ENCODE measurements around the gene BZW1.

BZW1 gene

DNA sequence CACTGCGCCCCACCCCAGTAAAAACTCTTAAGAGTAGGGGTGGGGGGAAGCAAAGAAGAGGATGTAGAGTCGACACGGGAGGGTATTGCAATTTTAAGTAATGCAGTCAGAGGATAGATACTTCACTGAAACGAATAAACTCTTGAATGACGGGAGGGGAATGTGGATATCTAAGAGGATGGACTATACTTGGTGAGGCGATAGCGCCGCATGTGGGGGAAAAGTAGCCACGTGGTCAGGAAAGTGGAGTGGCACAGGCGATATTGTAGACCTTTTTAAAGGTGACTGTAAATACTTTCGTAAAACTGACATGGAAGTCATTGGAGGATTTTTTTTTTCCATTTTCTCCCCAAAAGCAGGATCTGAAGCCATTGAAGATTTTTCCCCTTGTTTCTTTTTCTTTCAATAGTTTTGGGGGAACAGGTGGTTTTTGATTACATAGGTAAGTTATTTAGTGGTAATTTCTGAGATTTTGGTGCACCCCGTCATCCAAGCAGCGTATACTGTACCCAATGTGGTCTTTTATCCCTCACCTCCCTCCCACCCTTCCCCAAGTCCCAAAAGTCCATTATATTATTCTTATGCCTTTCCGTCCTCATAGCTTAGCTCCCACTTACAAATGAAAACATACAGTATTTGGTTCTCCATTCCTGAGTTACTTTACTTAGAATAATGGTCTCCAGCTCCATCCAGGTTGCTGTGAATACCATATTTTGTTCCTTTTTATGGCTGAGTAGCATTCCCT, 39.0 kb downstream of the BZW1 start:
- H2AFZ ChIP-seq (ENCODE audit: low read length) = no peak overlapping the region
- no peak overlapping the region for H4K91ac ChIP-seq (ENCODE audit: low read depth, low read length, poor library complexity)
- no peak overlapping the region for H3K4me2 ChIP-seq (ENCODE audit: insufficient read depth, low read length, poor library complexity, severe bottlenecking)
- DNase-seq (ENCODE audit: low spot score) = no peak
- H2BK12ac ChIP-seq (ENCODE audit: low read length) = no peak overlapping the region
- H3K79me1 ChIP-seq (ENCODE audit: low read depth, low read length) = peaks cover 1% of the 10 kb centered on the region
- H3K4me3 ChIP-seq (ENCODE audit: low read length in 2 of 2) = no peak overlapping the region
- H3K9me3 ChIP-seq (replicated peaks in 1 of 2; ENCODE audit: control insufficient read depth in 2 of 2, insufficient read depth in 1 of 2, low read depth in 1 of 2, low read length in 2 of 2) = no peaks in the 10 kb centered on the region
- H3K14ac ChIP-seq (ENCODE audit: low read length) = no peak overlapping the region
- no peak overlapping the region for H3K23ac ChIP-seq (ENCODE audit: low read depth, low read length, poor library complexity)
- H2AK5ac ChIP-seq (ENCODE audit: low read depth, low read length) = no peak overlapping the region
- H3K18ac ChIP-seq (ENCODE audit: low read length) = no peak overlapping the region
- no peak overlapping the region for H2BK15ac ChIP-seq (ENCODE audit: low read length)
- WGBS, 2 donors (ENCODE audit: extremely low coverage in 2 of 2, insufficient read length in 2 of 2, insufficient replicate concordance in 1 of 2) = no CpG with 5 or more reads among the region's 14 CpGs
- H3K4ac ChIP-seq (ENCODE audit: low read length) = no peak overlapping the region
- no peaks in the 10 kb centered on the region for H3K4me1 ChIP-seq (ENCODE audit: control insufficient read depth in 2 of 2, insufficient read depth in 1 of 2, low read depth in 1 of 2, low read length in 2 of 2)
- H3K27me3 ChIP-seq (ENCODE audit: control insufficient read depth in 3 of 3, insufficient read depth in 3 of 3, low read depth in 1 of 3, low read length in 3 of 3) = no peaks in the 10 kb centered on the region
- peaks cover 17 to 53% of the 10 kb centered on the region in 2 donors for H3K36me3 ChIP-seq (replicated peaks in 1 of 2; ENCODE audit: control insufficient read depth in 2 of 2, insufficient read depth in 2 of 2, low read length in 2 of 2)
- H3K9ac ChIP-seq (ENCODE audit: low read depth, low read length, poor library complexity) = no peak overlapping the region
- H3K27ac ChIP-seq (replicated peaks; ENCODE audit: low read length) = no peak overlapping the region
- H4K8ac ChIP-seq (ENCODE audit: low read depth, low read length) = no peak overlapping the region
- H2BK120ac ChIP-seq (ENCODE audit: low read depth, low read length) = no peak overlapping the region
- H2BK5ac ChIP-seq (ENCODE audit: low read length) = no peak overlapping the region

DNA sequence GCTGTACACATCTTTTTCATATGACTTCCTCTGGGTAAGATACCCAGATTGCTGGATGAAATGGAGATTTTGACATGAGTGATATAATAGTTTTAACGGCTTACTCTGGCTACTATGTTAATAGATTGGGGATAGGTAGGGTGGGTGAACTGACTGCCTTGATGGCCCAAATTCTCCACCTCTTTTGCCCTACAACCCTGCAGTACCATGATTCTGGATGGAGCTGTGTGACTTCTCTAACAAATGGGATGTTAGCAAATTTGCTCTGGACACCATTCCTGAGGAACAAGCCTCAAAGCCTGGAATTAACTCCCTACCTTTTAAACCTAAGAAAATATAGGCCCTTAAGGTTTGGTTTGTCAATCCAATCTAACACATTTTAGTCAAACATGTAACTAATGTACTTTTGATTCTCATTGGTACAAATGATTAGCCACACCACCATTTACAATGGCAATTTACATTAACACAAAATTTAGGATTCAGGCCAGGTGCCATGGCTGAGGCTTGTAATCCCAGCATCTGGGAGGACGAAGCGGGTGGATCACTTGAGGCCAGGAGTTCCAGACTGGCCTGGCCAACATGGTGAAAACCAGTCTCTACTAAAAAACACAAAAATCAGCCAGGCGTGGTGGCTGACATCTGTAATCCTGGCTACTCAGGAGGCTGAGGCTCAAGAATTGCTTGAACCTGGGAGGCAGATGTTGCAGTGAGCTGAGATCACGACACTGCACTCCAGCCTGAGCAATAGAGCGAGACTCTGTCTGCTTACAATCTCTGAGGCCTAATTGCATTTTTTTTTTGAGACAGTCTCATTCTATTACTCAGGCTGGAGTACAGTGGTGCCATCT, 39.9 kb downstream of the BZW1 start:
- no peak overlapping the region for H2BK15ac ChIP-seq (ENCODE audit: low read length)
- H3K79me1 ChIP-seq (ENCODE audit: low read depth, low read length) = peaks cover 1% of the 10 kb centered on the region
- no peak overlapping the region for H4K91ac ChIP-seq (ENCODE audit: low read depth, low read length, poor library complexity)
- no peaks in the 10 kb centered on the region for H3K9me3 ChIP-seq (replicated peaks in 1 of 2; ENCODE audit: control insufficient read depth in 2 of 2, insufficient read depth in 1 of 2, low read depth in 1 of 2, low read length in 2 of 2)
- H3K27me3 ChIP-seq (ENCODE audit: control insufficient read depth in 3 of 3, insufficient read depth in 3 of 3, low read depth in 1 of 3, low read length in 3 of 3) = no peaks in the 10 kb centered on the region
- DNase-seq (ENCODE audit: low spot score) = no peak
- no peak overlapping the region for H2AFZ ChIP-seq (ENCODE audit: low read length)
- no peak overlapping the region for H3K4ac ChIP-seq (ENCODE audit: low read length)
- H3K27ac ChIP-seq (replicated peaks; ENCODE audit: low read length) = peak overlapping the region; percentile 13
- H3K4me2 ChIP-seq (ENCODE audit: insufficient read depth, low read length, poor library complexity, severe bottlenecking) = no peak overlapping the region
- no peak overlapping the region for H3K18ac ChIP-seq (ENCODE audit: low read length)
- H3K36me3 ChIP-seq (replicated peaks in 1 of 2; ENCODE audit: control insufficient read depth in 2 of 2, insufficient read depth in 2 of 2, low read length in 2 of 2) = peaks cover 20 to 63% of the 10 kb centered on the region in 2 donors
- WGBS, 2 donors (ENCODE audit: extremely low coverage in 2 of 2, insufficient read length in 2 of 2, insufficient replicate concordance in 1 of 2) = no CpG with 5 or more reads among the region's 6 CpGs
- H3K4me3 ChIP-seq (ENCODE audit: low read length in 2 of 2) = no peak overlapping the region
- no peak overlapping the region for H2AK5ac ChIP-seq (ENCODE audit: low read depth, low read length)
- H3K9ac ChIP-seq (ENCODE audit: low read depth, low read length, poor library complexity) = no peak overlapping the region
- H4K8ac ChIP-seq (ENCODE audit: low read depth, low read length) = no peak overlapping the region
- no peak overlapping the region for H3K23ac ChIP-seq (ENCODE audit: low read depth, low read length, poor library complexity)
- no peak overlapping the region for H2BK120ac ChIP-seq (ENCODE audit: low read depth, low read length)
- H3K14ac ChIP-seq (ENCODE audit: low read length) = no peak overlapping the region
- H2BK5ac ChIP-seq (ENCODE audit: low read length) = no peak overlapping the region
- H3K4me1 ChIP-seq (ENCODE audit: control insufficient read depth in 2 of 2, insufficient read depth in 1 of 2, low read depth in 1 of 2, low read length in 2 of 2) = no peaks in the 10 kb centered on the region
- H2BK12ac ChIP-seq (ENCODE audit: low read length) = no peak overlapping the region

DNA sequence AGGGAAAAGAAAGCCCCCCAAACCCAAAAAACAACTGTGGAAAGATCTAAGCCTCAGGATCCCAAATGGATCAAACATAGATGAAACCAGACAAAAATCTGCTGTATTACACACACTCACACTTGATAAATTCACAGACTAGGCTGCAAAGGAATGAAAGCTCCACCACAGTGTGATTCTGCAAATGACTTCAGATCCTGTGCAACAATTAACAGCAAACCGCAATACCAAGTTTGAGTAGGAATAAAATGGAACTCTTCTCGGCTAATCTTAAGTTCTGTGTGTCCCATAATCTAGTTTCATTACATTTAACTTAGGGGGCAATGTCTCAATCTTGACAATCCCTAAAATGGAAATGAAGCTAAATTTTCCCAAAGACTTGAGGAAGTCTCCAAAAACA, 40.9 kb downstream of the BZW1 start:
- no peak overlapping the region for H3K14ac ChIP-seq (ENCODE audit: low read length)
- no peak overlapping the region for H4K8ac ChIP-seq (ENCODE audit: low read depth, low read length)
- H2BK12ac ChIP-seq (ENCODE audit: low read length) = no peak overlapping the region
- H3K36me3 ChIP-seq (replicated peaks in 1 of 2; ENCODE audit: control insufficient read depth in 2 of 2, insufficient read depth in 2 of 2, low read length in 2 of 2) = peaks cover 26 to 73% of the 10 kb centered on the region in 2 donors
- no peak overlapping the region for H2BK5ac ChIP-seq (ENCODE audit: low read length)
- no peak overlapping the region for H2AFZ ChIP-seq (ENCODE audit: low read length)
- H2AK5ac ChIP-seq (ENCODE audit: low read depth, low read length) = no peak overlapping the region
- H3K23ac ChIP-seq (ENCODE audit: low read depth, low read length, poor library complexity) = no peak overlapping the region
- no peaks in the 10 kb centered on the region for H3K9me3 ChIP-seq (replicated peaks in 1 of 2; ENCODE audit: control insufficient read depth in 2 of 2, insufficient read depth in 1 of 2, low read depth in 1 of 2, low read length in 2 of 2)
- no peak overlapping the region for H3K4me3 ChIP-seq (ENCODE audit: low read length in 2 of 2)
- DNase-seq (ENCODE audit: low spot score) = no peak
- H3K4ac ChIP-seq (ENCODE audit: low read length) = no peak overlapping the region
- no peak overlapping the region for H3K9ac ChIP-seq (ENCODE audit: low read depth, low read length, poor library complexity)
- no peak overlapping the region for H3K4me2 ChIP-seq (ENCODE audit: insufficient read depth, low read length, poor library complexity, severe bottlenecking)
- H2BK120ac ChIP-seq (ENCODE audit: low read depth, low read length) = no peak overlapping the region
- H3K27ac ChIP-seq (replicated peaks; ENCODE audit: low read length) = no peak overlapping the region
- WGBS, 2 donors (ENCODE audit: extremely low coverage in 2 of 2, insufficient read length in 2 of 2, insufficient replicate concordance in 1 of 2) = no CpG with 5 or more reads among the region's 2 CpGs
- no peaks in the 10 kb centered on the region for H3K27me3 ChIP-seq (ENCODE audit: control insufficient read depth in 3 of 3, insufficient read depth in 3 of 3, low read depth in 1 of 3, low read length in 3 of 3)
- H4K91ac ChIP-seq (ENCODE audit: low read depth, low read length, poor library complexity) = no peak overlapping the region
- no peak overlapping the region for H3K18ac ChIP-seq (ENCODE audit: low read length)
- peaks cover 1% of the 10 kb centered on the region for H3K79me1 ChIP-seq (ENCODE audit: low read depth, low read length)
- no peak overlapping the region for H2BK15ac ChIP-seq (ENCODE audit: low read length)
- no peaks in the 10 kb centered on the region for H3K4me1 ChIP-seq (ENCODE audit: control insufficient read depth in 2 of 2, insufficient read depth in 1 of 2, low read depth in 1 of 2, low read length in 2 of 2)

DNA sequence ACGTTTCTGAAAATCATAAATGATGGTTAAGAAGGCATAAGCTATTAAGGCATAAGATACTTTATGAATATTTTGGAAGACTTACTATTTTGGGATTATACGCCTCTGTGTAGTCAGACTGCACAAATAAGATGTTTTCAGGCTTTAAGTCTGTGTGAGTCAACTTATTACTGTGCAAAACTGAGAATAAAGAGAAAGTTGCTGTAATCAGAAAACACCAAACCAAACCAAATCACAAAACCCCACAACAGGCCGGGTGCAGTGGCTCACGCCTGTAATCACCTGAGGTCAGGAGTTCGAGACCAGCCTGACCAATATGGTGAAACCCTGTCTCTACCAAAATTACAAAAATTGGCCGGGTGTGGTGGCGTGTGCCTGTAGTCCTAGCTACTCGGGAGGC, 45.1 kb downstream of the BZW1 start:
- no peak overlapping the region for H2AK5ac ChIP-seq (ENCODE audit: low read depth, low read length)
- H4K8ac ChIP-seq (ENCODE audit: low read depth, low read length) = no peak overlapping the region
- H2BK12ac ChIP-seq (ENCODE audit: low read length) = no peak overlapping the region
- no peak overlapping the region for H2BK5ac ChIP-seq (ENCODE audit: low read length)
- no peaks in the 10 kb centered on the region for H3K27me3 ChIP-seq (ENCODE audit: control insufficient read depth in 3 of 3, insufficient read depth in 3 of 3, low read depth in 1 of 3, low read length in 3 of 3)
- H3K14ac ChIP-seq (ENCODE audit: low read length) = no peak overlapping the region
- no peak overlapping the region for H4K91ac ChIP-seq (ENCODE audit: low read depth, low read length, poor library complexity)
- H3K9me3 ChIP-seq (replicated peaks in 1 of 2; ENCODE audit: control insufficient read depth in 2 of 2, insufficient read depth in 1 of 2, low read depth in 1 of 2, low read length in 2 of 2) = no peaks in the 10 kb centered on the region
- H3K4me1 ChIP-seq (ENCODE audit: control insufficient read depth in 2 of 2, insufficient read depth in 1 of 2, low read depth in 1 of 2, low read length in 2 of 2) = peaks cover 0 to 8% of the 10 kb centered on the region in 2 donors
- WGBS, 2 donors (ENCODE audit: extremely low coverage in 2 of 2, insufficient read length in 2 of 2, insufficient replicate concordance in 1 of 2) = no CpG with 5 or more reads among the region's 8 CpGs
- H2BK15ac ChIP-seq (ENCODE audit: low read length) = no peak overlapping the region
- no peak overlapping the region for H2AFZ ChIP-seq (ENCODE audit: low read length)
- H3K4me3 ChIP-seq (ENCODE audit: low read length in 2 of 2) = no peak overlapping the region
- H3K27ac ChIP-seq (replicated peaks; ENCODE audit: low read length) = no peak overlapping the region
- no peak for DNase-seq (ENCODE audit: low spot score)
- H3K36me3 ChIP-seq (replicated peaks in 1 of 2; ENCODE audit: control insufficient read depth in 2 of 2, insufficient read depth in 2 of 2, low read length in 2 of 2) = peaks cover 42 to 100% of the 10 kb centered on the region in 2 donors
- peaks cover 3% of the 10 kb centered on the region for H3K79me1 ChIP-seq (ENCODE audit: low read depth, low read length)
- no peak overlapping the region for H3K4me2 ChIP-seq (ENCODE audit: insufficient read depth, low read length, poor library complexity, severe bottlenecking)
- no peak overlapping the region for H3K9ac ChIP-seq (ENCODE audit: low read depth, low read length, poor library complexity)
- H3K18ac ChIP-seq (ENCODE audit: low read length) = no peak overlapping the region
- no peak overlapping the region for H3K4ac ChIP-seq (ENCODE audit: low read length)
- H3K23ac ChIP-seq (ENCODE audit: low read depth, low read length, poor library complexity) = no peak overlapping the region
- H2BK120ac ChIP-seq (ENCODE audit: low read depth, low read length) = no peak overlapping the region

All from neuronal stem cell (in vitro differentiated cells).